GDM1 (cell line): ENCODE results near the gene HAUS8.
A peak's percentile ranks its signal among the peaks of the same experiment; 100 is the strongest.
"Not testable (repeated sequence)": the region's sequence is repeated elsewhere in the genome, so short reads cannot be mapped to it uniquely, and the experiment has no call there.

Source experiments
- DNase-seq: peaks from one replicate; lab custom pipeline; 2025; lab: John Stamatoyannopoulos, UW

HAUS8 gene, protein sequence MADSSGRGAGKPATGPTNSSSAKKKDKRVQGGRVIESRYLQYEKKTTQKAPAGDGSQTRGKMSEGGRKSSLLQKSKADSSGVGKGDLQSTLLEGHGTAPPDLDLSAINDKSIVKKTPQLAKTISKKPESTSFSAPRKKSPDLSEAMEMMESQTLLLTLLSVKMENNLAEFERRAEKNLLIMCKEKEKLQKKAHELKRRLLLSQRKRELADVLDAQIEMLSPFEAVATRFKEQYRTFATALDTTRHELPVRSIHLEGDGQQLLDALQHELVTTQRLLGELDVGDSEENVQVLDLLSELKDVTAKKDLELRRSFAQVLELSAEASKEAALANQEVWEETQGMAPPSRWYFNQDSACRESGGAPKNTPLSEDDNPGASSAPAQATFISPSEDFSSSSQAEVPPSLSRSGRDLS

DNA sequence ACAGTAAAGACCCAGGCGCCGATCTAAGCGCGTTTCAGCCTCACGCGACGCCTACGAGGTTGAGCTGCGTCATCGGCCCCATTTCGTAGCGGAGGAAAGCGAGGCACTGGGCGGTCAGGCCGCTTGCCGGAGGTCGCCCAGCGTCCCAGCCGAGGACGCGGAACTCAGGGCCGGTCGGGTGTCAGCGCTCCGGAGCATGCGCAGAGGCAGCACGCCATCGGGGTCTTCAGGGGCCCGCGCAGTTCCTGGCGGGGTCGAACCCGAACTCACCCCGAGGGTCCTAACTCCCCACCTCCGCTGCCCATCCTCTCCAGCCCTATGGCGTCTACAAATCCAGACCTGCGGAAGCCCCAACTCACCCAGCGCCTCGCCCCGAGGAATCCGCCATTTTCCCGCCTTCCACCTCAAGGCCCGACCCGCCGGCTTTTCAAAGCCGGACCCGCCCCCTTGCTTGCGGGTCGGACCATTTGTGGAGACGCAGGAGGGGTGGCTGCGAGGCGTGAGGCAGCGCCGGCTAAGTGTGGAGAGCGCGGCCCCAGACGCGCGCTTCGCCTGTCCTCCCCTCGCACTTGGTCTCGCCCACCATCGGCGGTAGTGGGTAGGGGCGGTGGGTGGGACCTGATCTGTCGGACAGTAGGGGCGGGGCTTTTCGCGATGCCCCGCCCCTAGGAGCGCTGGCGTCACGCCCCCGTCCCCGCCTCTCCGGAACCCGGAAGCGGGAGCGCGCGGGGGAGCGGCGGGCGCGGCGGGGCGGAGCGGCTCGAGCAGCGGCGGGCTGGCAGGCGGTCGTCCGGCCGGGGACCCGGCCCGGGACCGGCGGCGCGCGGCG, at the start of gene HAUS8, which contains the start of gene MYO9B:
TSS of gene HAUS8 (minus strand) at position 418 of the 829 bp plus-strand sequence. CDS start at position 388, 30 bp downstream.
TSS of gene MYO9B (plus strand) at position 743 of the 829 bp plus-strand sequence. CDS start 25,941 bp downstream, outside the sequence.
- peak; percentile 99 for DNase-seq

DNA sequence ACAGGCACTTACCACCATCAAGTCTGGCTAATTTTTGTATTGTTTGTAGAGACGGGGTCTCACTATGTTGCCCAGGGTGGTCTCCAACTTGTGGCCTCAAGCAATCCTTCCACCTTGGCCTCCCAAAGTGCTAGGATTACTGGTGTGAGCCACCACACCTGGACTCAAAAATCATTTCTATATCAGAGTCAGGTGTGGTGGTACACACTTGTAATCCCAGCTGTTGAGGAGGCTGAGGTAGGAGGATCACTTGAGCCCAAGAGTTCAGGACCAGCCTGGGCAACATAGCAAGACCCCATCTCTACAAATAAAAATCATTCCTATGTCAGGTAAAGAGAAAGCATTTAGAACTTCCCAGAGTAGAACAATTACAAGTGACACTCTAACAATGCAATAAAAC, 48.8 kb upstream of the HAUS8 start:
- DNase-seq = no peak

DNA sequence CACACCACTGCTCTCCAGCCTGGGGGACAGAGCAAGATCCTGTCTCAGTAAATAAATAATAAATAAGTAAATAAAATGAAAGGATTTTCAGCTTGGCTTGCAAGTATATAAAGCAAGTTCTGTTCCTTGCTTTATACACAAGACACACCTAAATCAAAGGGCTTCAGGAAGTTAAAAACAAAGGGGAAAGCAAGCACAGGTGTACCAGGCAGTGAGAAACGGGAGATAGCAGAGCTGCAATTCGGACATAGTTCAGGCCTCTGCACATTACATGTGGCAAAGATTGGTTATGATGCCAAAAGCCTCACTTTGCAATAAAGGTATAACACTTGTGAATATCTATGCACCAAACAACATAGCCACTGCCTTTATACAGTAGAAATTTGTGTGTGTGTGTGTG, 47.8 kb upstream of the HAUS8 start:
- no peak for DNase-seq

DNA sequence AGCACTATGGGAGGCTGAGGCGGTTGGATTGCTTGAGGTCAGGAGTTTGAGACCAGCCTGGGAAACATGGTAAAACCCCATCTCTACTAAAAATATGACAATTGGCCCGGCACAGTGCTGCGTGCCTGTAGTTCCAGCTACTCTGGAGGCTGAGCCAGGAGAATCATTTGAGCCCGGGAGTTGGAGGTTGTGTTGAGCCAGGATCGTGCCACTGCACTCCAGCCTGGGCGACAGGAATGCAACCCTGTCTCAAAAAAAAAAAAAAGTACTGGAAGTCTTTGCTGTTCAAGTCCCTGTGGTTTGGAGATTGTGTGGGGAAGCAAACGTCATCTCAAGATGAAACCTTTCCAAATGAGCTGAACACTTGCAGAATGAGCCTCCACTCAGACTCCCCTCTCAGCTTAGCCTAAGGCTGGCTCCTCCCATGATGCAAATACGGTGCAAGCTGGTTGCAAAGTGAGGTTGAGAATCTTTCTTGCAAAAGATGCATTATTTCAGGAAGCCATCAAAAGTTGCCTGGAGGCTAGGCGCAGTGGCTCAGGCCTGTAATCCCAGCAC, 46.6 kb upstream of the HAUS8 start:
- no peak for DNase-seq

DNA sequence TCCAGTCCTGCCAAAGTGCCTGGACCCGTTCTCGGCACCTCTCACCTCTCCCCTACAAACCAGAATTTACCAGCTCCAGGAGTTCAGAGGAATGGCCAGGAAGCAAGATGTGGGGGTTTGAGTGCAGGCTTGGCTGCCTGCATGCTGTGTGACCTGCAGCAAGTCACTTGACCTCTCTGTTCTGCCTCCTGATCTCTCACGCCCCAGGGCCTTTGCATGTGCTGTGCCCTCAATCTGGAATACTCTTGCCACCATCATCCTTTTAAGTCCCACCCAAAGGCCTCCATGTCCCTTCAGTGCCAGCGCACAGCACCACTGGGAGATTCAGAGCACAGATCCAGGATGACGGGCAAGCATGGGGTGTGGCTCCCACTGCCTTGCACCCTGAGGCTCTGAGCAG, 43.7 kb upstream of the HAUS8 start:
- no peak for DNase-seq

DNA sequence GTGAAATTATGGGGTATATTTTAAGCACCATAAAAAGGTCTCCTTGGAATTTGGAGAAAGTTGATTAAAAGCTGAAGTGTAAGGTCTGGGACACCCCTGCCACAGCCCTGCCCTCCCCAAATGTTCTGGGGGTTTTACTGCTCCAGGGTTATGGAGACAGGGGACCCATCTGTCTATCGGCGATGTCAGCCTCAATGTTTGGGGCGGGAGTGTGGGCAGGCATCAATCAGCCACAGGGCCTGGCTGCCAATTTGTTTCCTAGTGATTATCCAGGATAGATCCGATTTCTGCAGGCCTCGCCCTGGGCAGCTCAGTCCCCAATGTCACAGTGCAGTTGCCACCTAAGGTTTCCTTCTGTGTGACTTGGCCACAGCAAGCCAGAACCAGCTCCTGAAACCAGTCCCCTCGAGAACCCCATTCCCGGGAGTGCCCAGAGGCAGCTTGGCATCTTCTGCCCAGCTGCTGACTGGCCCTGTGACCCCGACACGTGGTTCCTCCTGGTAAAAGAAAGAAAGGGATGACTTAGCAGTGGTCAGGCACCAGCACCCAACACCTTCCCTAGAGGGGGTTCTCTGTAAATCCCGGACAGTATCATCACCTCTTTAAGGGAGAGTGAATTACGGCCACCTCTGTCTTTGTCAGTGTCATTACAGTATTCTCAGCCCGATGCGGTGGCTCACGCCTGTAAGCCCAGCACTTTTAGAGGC, 41.9 kb upstream of the HAUS8 start:
- no peak for DNase-seq

DNA sequence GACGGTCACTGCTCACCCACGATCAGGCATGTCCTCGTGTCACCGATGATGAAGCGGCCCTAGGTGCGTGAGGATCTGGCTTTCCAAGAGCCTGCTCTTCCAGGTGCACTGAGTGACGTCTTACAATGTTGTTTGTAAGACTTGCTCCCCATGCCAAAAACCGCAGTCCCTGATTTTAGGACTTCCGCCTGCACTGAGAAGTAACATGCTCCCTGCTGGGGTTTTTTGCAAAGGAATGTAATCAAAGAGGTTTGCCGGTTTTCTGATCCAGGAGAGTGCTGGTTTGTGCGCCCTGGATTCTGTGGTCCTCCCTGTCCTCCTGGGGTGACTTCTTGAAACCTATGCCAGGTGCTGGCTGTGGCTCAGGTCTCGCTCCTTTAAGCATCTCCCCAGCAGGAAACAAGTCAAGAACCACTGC, 39.2 kb upstream of the HAUS8 start:
- DNase-seq = no peak

DNA sequence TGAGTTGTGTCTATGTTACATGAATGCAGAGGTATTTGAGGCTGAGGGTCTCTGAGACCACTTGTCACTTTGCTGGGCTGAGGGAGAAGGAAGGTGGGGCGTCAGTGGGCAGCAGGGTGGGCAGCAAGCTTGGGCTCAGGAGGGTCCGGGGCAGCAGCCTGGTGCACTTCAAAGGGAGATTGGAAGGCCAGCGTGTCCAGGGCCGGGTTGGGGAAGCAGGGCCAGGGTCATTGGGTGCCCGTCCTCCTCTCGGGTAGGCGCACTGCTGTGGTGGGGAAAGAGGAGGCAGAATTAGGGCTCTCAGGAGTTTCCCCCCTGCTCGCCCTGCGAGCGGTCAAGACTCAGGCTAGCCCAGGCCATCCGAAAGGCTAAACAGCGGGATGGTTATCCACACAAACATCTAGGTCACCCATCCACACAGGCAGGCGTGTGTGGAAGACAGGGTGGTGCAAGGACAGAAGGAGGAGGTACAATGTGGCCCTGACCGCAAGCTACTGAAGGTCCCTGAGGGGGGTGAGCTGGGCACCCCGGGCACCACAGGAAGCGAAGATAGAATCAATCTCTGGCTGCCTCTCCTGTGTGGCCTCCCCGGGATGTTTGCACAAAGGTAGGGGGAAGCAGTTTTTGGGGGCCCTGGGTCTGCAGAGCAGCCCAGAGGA, 38.0 kb upstream of the HAUS8 start:
- no peak for DNase-seq

DNA sequence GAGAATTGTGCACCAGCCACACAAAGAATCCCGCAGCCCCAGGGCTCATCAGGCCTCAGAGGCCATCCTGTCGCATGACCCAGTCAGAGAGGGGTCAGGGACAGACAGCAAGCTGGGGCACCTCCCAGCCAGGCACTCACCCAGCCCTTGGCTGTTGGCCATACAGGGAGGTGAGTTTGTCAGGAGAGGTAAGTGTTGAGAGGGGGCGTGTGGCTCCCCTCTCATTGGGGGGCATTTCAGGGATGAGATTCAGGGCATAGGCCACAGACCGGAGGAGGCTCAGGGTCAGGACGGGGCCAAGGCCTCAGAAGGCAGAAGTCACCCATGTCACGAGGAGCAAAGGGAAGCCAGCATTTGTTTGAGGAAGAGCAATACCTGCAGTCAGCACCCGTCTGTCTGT, 37.4 kb upstream of the HAUS8 start:
- DNase-seq = no peak

DNA sequence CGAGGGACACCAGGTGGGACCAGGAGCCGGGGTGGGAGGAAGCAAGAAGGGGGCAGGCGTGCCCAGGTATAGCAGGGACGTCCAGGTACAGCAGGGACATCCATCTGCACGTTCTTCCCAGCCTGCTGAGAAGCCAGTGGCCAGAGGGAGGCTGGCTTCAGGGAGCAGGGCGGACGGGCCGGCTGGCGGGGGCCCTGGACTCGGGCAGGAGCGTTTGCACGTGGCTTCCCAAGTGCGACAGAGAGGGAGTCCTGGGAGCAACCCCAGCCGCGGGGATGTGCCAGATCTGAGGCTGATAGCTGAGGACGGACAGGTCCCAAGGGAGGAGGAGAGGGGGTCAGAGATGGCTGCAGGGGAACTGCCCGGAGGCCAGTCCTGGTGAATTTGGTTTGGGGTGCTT, 37.0 kb upstream of the HAUS8 start:
- DNase-seq = no peak

DNA sequence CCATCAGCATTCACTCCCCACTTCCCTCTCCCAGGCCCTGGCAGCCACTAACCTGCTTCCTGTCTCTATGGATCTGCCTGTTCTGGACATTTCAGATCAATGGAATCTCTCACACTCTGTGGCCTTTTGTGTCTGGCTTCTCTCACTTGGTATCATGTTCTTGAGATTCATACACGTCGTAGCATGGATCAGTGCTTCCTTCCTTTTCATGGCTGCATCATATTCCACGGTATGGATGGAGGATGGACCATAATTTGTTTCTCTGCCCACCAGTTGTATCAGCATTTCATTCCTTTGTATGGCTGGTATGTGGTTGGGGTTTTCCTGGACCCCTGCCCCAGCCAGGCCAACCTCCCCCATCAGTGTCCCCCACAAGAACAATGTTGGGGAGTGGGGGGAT, 36.5 kb upstream of the HAUS8 start:
- no peak for DNase-seq

DNA sequence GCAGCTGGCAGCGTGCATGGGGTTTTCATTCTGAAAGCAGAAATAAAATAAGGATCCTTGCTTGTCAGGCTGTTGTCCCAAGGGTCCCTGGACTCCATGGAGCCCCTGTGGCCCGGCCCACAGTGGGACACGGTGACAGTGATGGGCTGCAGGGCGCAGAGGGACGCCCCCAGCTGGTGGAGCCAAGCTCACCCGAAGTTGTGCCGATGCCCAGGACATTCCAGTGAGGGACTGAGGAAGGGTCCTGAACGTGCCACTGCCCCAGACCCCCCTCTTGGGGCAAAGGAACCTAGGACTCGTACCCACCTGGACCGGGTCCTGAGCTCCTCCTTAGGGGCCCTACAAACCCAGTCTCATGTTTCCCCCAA, 35.3 kb upstream of the HAUS8 start:
- no peak for DNase-seq

DNA sequence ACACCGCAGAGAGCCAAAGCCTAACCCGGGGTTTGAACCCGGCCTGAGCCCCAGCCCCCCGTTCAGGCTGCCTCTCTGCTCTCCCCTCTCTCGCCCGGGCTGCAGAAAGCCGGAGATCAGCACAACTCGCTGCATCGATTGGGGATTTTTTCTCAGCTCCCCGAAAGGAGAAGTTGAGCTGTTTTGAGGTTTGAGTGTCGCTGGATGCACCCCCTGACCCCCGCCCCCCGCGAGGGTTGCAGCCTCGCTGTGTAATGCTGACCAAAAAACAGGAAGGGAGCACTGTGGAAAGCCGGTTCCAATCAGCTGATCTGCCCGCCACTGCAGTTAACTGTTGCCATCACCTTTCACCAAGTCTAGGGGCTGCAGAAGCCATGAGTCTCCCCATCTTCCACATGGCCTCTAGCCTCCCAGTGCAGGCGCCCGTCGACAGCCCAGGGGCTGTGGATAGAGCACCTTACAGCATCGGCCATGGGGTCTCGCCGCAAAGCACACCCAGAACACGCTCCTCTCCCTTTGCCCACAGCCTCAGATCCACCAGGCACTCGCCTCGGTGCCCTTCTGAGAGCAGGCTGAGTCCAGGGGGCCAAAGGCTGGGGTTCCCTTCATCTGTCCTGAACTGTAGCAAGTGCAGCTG, 34.8 kb upstream of the HAUS8 start:
- peak; percentile 71 for DNase-seq

DNA sequence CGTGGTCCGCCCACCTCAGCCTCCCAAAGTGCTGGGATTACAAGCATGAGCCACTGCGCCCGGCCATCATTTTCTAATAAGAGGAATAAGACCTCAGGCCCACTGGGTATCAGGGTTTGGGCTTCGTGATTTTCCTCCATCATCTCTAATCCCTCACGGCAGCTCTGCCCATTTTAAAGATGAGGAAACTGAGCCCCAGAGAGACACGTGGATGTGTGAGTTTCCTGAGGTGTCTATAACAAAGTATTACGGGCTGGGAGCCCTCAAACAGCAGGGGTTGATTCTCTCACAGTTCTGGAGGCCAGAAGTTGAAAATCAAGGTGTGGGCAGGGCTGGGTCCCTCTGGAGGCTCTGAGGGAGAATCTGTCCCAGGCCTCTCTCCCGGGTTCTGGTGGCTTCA, 34.0 kb upstream of the HAUS8 start:
- DNase-seq = no peak

DNA sequence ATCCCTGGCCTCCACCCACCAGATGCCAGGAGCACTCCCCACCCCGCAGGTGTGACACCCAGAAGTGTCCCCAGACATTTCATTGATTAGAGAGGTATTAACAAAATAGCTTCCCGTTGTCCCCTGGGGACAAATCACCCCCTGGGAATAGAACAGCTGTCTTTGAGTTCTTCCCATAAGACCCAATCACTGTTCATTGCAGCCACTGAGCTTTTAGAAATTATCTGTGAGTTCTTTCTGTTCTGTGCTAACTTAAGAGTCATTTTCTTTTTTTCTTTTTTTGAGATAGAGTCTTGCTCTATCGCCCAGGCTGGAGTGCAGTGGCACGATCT, 33.2 kb upstream of the HAUS8 start:
- no peak for DNase-seq

DNA sequence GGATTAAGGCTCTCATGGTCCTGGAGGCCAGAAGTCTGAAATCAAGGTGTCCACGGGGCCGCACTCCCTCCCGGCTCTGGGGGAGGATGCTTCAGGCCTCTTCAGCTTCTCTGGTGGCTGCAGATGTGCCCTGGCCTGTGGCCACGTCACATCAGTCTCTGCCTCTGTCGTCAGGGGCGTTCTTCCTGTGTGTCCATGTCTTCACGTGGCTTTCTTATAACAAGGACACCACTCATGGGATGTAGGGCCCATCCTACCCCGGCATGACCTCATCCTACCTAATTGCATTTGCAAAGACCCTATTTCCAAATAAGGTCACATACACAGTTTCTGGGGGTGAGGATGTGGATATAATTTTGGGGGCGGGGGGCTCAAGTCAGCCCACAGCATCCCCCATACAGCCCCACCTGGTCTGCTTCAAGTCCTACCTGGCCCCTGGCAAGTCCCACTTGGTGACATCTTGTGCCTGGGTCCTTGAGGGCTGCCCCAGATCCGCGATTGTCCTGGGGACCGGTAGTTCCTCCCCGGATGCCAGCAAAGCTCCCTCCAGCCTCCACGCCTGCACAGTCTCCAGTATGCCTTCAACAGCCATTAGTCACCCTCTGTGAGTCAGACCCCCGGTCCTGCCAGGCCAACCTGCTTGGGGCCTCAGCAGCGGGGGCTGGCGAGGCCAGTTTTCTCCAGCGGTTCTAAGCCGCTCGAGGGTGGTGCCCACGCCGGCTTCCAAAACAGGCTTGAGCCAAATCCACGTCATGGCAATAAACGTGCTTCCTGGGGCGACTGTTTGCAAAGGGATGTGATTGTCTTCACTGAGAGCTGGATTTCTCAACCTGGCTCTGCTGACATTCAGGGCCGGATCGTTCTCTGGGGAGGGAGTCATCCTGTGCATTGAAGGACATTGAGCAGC, 32.5 kb upstream of the HAUS8 start:
- no peak for DNase-seq

DNA sequence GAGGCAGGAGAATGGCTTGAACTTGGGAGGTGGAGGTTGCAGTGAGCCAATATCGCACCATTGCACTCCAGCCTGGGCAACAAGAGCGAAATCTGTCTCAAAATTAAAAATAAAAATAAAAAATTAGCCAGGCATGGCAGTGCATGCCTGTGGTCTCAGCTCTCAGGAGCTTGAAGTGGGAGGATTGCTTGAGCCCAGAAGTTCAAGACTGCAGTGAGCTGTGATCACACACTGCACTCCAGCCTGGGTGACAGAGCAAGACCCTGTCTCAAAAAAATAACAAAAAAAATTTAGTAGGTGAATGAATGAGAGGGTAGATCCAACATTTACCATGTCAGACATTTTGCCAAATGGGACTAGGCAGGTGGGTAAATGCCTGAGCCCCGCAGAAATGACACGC, 31.7 kb upstream of the HAUS8 start:
- DNase-seq = not testable (repeated sequence)

DNA sequence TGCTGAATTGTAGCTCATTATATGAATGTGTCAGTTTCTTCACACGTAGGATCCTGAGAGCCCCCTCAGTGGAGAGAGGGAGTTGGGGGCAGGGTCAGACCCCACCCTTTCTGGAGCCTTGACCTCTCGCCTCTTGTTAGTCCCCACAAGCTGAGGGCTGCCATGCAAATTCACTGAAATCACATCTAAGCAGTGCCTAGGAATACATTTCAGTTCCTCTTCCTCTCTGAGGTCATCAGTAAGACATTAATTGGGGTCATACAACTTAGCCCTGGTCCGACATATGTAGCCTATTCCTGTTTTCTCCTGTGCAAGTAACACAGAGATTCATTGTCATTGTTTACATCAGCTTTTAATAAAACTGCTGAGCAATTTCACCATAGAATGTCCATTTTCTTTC, 30.3 kb upstream of the HAUS8 start:
- no peak for DNase-seq

DNA sequence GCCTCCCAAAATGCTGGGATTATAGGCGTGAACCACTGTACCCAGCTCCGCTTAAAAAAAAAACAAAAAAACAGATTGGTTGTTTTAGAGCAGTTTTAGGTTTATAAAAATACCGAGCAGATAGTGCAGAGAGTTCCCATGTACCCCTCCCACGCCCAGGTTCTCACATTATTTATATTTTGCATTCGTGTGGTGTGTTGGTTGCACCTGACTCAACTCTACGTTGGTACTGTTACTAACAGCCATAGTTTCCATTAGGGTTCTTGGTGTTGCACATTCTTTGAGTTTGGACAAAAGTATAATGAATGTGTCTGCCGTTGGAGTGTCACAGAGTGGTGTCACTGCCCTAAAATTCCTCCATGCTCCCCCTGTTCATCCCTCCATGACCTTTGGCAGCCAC, 29.4 kb upstream of the HAUS8 start:
- no peak for DNase-seq

DNA sequence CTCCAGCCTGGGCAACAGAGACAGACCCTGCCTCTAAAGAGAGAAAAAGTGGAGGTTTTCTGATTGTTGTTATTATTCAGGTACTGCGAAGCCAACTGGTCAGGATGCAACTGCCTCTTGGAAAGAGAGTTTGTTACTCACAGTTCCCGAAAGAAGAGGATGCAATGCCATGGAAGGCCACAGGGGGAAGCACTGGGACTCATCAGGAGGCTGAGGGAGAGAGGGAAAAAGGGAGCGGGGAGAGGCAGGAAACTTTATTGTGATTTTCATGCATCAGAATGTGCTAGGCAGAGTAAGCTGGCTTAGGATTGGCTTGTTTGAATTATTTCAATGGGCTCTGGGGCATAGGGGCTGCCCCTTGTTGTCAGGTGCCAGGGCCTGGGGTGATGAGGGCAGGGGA, 27.9 kb upstream of the HAUS8 start:
- no peak for DNase-seq
